Heart right ventricle (tissue), 16 donors: Measurements from ENCODE around the gene RNF213. TPM values are rescaled to one million over a fixed set of nuclear protein-coding genes. Genes with fewer than 3 reads are reported as not detected.

ENCODE experiments used
- ATAC-seq, 8 donors: fragments of 200-7000 bp; cut with Tn5 transposase; one replicate each; pipeline ENCODE4 v1.9.1; 2020; ENCODE audit warnings: mild to moderate bottlenecking in 8 of 8, moderate library complexity in 8 of 8, moderate number of reproducible peaks in 1 of 8
- DNase-seq, 2 donors: peaks; one replicate each; pipeline ENCODE4 v3.0.0-alpha.2; 2020
- H3K27ac ChIP-seq, 10 donors: fragments of 200-600 bp; sonication (generic) in 2 of 10; one replicate each; pipeline versions ENCODE4 v1.5.0 to v1.8.0; 2020 to 2022; ENCODE audit warnings: mild to moderate bottlenecking in 3 of 10
- H3K27me3 ChIP-seq, 7 donors: fragments of 200-600 bp; one replicate each; pipeline ENCODE4 v1.8.0; 2021 to 2022; ENCODE audit warnings: mild to moderate bottlenecking in 2 of 7
- H3K36me3 ChIP-seq, 9 donors: fragments of 200-600 bp; sonication (generic) in 1 of 9; one replicate each; pipeline versions ENCODE4 v1.5.0 to v1.8.0; 2020 to 2022; ENCODE audit warnings: mild to moderate bottlenecking in 2 of 9
- H3K4me1 ChIP-seq, 9 donors: fragments of 200-600 bp; sonication (generic) in 1 of 9; one replicate each; pipeline versions ENCODE4 v1.5.0 to v1.8.0; 2020 to 2022; ENCODE audit warnings: mild to moderate bottlenecking in 4 of 9
- H3K4me3 ChIP-seq, 10 donors: fragments of 200-600 bp; sonication (generic) in 2 of 10; one replicate each; pipeline versions ENCODE4 v1.5.0 to v1.8.0; 2020 to 2022; ENCODE audit warnings: mild to moderate bottlenecking in 7 of 10, moderate library complexity in 2 of 10
- H3K9me3 ChIP-seq, 11 donors: fragments of 200-600 bp in 10 of 11; sonication (generic) in 2 of 11; one replicate each; pipeline versions ENCODE4 v1.5.0 to v1.8.0; 2013 to 2022; ENCODE audit warnings: mild to moderate bottlenecking in 2 of 11, control low read depth in 1 of 11, moderate library complexity in 1 of 11
- CTCF ChIP-seq, 9 donors: fragments of 200-600 bp; sonication (generic) in 2 of 9; IDR thresholded peaks; one replicate each; pipeline versions ENCODE4 v1.5.0 to v1.8.0; 2021 to 2022; ENCODE audit warnings: antibody characterized with exemption in 9 of 9, mild to moderate bottlenecking in 5 of 9, moderate library complexity in 1 of 9
- WGBS, 2 donors: extraction: QIAGEN DNeasy Blood & Tissue Kit; methylation state at CpG; one replicate each; pipeline ENCODE4 v1.1.7; 2013; ENCODE audit warnings: inconsistent platforms in 1 of 2; 5-methylcytosine and 5-hydroxymethylcytosine counted together
- intact Hi-C, 10 donors: fragments of 100-400 bp; cut with DNase I; formaldehyde crosslinking; loops; one replicate each; pipeline versions ENCODE4 v1.11.1 to v1.14.2; 2022
- polyA plus RNA-seq, 2 donors: library from polyadenylated mRNA; stranded (reverse); fragments of 200-250 nt; gene quantifications; one replicate each; pipeline ENCODE4 v1.2.3, GENCODE V29; 2013
- total RNA-seq, 10 donors: library from RNA; stranded (reverse); fragmentation: NEBNext Ultra II Directional in 3 of 10; extraction: Animal tissue kit (Norgen Biotek cat#: 25700) in 3 of 10; gene quantifications; one replicate each; pipeline versions ENCODE4 v1.2.1 to v1.2.4, GENCODE V29; 2021 to 2023
- donor health status: Arrhythmogenic right ventricular cardiomyopathy.
- donor health status: ischemic (EF 13 %, LVEDD 7.1; RV severe dilation, severe dysfunction).
- donor health status: healthy with polysubstance abuse.
- donor health status: DM: no; HTN: yes; CAD: no.
- donor health status: DM: no; HTN: no; CAD: no.
- donor health status: ischemic (EF 25% LVEDD 6.9; RV normal size, moderate dysfunction).
- donor health status: ischemic (EF 25% LVEDD 5.7; RV mildly dilated, moderate dysfunction).
- donor health status: healthy.
- donor health status: DM: yes; HTN: yes; CAD: no.
- donor health status: Ischemic cardiomyopathy.
- donor health status: ischemic (EF 35%, LVEDD 5.7; RV mildly dilated, moderate dysfunction).
- donor health status: nonischemic (EF 11% LVEDD 7.7; RV severe dilation, severe dysfunction).
- donor health status: DM: yes; HTN: yes; CAD: no.
- donor health status: PGD.
- donor health status: ischemic (EF 29% LVEDD 5.4; RV normal size, mild dysfunction).
- donor health status: nonischemic (EF 23%, LVEDD 6.1; RV moderate dilation, normal function).

Gene RNF213
- total and polyA plus RNA-seq, 12 donors = 13.1 to 97.0 (median 31.7) TPM

- DNase-seq (no peak), ATAC-seq (no peak)
- 68 to 71% methylated on average over 20 of the region's 20 CpGs for WGBS, 2 donors
- Histone ChIP-seq H3K27ac (no peak overlapping the region), H3K27me3 (no peaks in the 10 kb centered on the region), H3K4me3 (no peak overlapping the region), H3K4me1 (peaks cover 0 to 24% (median 9%) of the 10 kb centered on the region in 9 donors), H3K9me3 (no peaks in the 10 kb centered on the region), H3K36me3 (peaks cover 0 to 32% (median 3%) of the 10 kb centered on the region in 9 donors)
- TF ChIP-seq CTCF (IDR thresholded peaks at IDR 0.05) = no peak
- intact Hi-C loops = loop anchor here in 1 of 10 donors (10.0 kb wide), 1 partner anchor 443 kb away; no protein-coding TSS in a partner anchor
Observed at GRCh38 chr17:80421381-80422090, 160.9 kb downstream of the RNF213 start.

- TF ChIP-seq CTCF (IDR thresholded peaks at IDR 0.05) = no peak
- Histone ChIP-seq H3K27ac (no peak overlapping the region), H3K27me3 (no peaks in the 10 kb centered on the region), H3K4me3 (no peak overlapping the region), H3K4me1 (peaks cover 0 to 24% (median 11%) of the 10 kb centered on the region in 9 donors), H3K9me3 (no peaks in the 10 kb centered on the region), H3K36me3 (peaks cover 0 to 29% (median 3%) of the 10 kb centered on the region in 9 donors)
- no peak for ATAC-seq
- 80 to 85% methylated on average over 17 to 18 of the region's 18 CpGs for WGBS, 2 donors
- intact Hi-C loops = loop anchor here in 1 of 10 donors (10.0 kb wide), 1 partner anchor 443 kb away; no protein-coding TSS in a partner anchor
- no peak for DNase-seq
Observed at GRCh38 chr17:80422276-80422675, 161.6 kb downstream of the RNF213 start.

- peak; percentile 27 to 59 for DNase-seq
Observed at GRCh38 chr17:80422981-80423380, 162.3 kb downstream of the RNF213 start.

More at GRCh38 chr17:80422981-80423380, 162.3 kb downstream of the RNF213 start:
- H3K4me1 ChIP-seq = peaks cover 0 to 25% (median 11%) of the 10 kb centered on the region in 9 donors
- peaks cover 0 to 22% (median 3%) of the 10 kb centered on the region in 9 donors for H3K36me3 ChIP-seq
- no peaks in the 10 kb centered on the region for H3K27me3 ChIP-seq
- no peak for TF ChIP-seq CTCF (IDR thresholded peaks at IDR 0.05)
- ATAC-seq = peak; percentile 24 to 80 (median 42)
- no peaks in the 10 kb centered on the region for H3K9me3 ChIP-seq
- intact Hi-C loops = loop anchor here in 1 of 10 donors (10.0 kb wide), 1 partner anchor 442 kb away; no protein-coding TSS in a partner anchor
- no peak overlapping the region for H3K4me3 ChIP-seq
- H3K27ac ChIP-seq = peak overlapping the region in 1 of 10 donors; percentile 26
- 58 to 61% methylated on average over 20 of the region's 20 CpGs for WGBS, 2 donors
